ENCODE data around the gene TEC.

The TEC gene

DNA sequence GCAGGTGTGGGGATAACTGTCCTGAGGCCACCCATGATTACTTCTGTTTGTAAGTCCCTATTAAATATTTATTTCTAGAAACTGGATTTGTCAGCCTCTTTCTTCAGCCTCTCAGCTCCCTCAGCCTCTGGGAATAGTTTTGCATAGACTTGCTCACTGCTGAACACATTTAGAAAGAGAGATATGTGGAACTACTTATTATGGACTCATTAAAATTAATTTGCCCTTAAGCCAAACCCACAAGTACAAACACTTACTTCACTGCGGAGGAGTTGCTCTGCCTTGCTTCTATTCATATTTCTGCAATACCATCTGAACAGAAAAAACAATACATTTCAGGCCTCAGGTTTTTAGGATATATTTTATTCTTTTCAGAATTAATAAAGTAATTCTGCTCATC, 113.2 kb downstream of the TEC start:
- TF ChIP-seq, protein P1, sequence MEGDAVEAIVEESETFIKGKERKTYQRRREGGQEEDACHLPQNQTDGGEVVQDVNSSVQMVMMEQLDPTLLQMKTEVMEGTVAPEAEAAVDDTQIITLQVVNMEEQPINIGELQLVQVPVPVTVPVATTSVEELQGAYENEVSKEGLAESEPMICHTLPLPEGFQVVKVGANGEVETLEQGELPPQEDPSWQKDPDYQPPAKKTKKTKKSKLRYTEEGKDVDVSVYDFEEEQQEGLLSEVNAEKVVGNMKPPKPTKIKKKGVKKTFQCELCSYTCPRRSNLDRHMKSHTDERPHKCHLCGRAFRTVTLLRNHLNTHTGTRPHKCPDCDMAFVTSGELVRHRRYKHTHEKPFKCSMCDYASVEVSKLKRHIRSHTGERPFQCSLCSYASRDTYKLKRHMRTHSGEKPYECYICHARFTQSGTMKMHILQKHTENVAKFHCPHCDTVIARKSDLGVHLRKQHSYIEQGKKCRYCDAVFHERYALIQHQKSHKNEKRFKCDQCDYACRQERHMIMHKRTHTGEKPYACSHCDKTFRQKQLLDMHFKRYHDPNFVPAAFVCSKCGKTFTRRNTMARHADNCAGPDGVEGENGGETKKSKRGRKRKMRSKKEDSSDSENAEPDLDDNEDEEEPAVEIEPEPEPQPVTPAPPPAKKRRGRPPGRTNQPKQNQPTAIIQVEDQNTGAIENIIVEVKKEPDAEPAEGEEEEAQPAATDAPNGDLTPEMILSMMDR (IDR thresholded peaks at IDR 0.05; ENCODE audit: control extremely low read depth, extremely low read depth, low read depth, missing control alignments), result no peak
- POLR2A ChIA-PET, result interaction anchor here (0.6 kb wide), 1 partner anchor 92 kb away, joined by 3 read pairs; no protein-coding TSS in a partner anchor
- no peak for DNase-seq (ENCODE audit: extremely low spot score)
- CTCF ChIA-PET, result interaction anchor here (1.6 to 1.7 kb wide), 2 partner anchors 11 to 26 kb away, joined by 4 to 5 read pairs; no protein-coding TSS in a partner anchor

DNA sequence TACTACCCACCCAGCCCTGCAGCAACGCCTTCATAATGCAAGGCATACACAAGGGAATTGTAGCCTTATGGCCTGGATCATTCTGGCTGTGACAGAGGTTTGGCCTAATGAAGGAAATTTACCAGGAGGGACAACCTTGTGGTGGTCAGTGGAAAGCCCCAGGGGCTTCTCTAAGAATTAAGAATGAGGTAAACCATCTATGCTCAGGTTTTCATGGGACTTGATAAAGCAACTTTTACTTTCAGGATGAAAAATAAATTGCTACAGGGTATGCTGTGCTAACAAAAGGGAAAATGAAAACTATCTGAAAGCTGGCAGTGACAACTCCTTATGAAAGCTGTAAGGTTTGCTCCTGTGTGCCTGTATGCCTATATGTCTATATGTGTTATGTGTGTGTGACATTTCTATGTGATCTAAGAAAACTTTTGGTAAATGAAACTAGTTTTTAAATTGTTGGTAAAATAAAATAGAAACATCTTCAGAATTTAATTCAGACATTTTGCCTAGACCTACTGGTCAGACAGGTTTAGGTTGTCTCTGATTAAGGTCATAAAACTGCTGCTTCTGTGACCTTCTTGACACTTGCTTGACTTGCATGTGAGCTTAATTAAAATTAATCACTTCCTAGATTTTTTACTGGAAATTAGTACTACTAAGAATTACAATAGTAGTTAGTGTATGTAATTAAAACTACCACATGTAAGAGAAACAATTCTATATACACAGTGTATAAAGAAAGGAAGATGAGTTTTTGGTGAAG, 115.7 kb downstream of the TEC start:
- DNase-seq (ENCODE audit: extremely low spot score), result peak; percentile 23
- ChIA-PET CTCF (interaction anchor here (0.8 to 2.0 kb wide), 4 partner anchors 11 to 136 kb away, joined by 3 to 6 read pairs (median 4); no protein-coding TSS in a partner anchor), POLR2A (no interaction called here)
- TF ChIP-seq, protein P1 (IDR thresholded peaks at IDR 0.05; ENCODE audit: control extremely low read depth, extremely low read depth, low read depth, missing control alignments), result no peak

DNA sequence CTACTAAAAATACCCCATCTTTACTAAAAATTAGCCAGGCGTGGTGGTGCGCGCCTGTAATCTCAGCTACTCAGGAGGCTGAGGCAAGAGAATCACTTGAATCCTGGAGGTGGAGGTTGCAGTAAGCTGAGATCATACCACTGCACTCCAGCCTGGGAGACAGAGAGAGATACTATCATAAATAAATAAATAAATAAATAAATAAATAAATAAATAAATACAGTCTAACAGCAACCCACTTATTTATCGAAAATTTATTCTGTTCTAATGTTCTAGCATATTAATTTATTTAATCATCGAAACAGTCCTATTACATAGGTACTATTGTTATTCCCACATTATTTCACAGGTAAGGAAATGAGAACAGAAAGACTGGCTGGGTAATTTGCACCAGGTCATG, 117.4 kb downstream of the TEC start:
- no peak for DNase-seq (ENCODE audit: extremely low spot score)
- ChIA-PET CTCF (interaction anchor here (1.2 kb wide), 1 partner anchor 138 kb away, joined by 3 read pairs; no protein-coding TSS in a partner anchor), POLR2A (no interaction called here)
- TF ChIP-seq, protein P1 (IDR thresholded peaks at IDR 0.05; ENCODE audit: control extremely low read depth, extremely low read depth, low read depth, missing control alignments), result no peak

DNA sequence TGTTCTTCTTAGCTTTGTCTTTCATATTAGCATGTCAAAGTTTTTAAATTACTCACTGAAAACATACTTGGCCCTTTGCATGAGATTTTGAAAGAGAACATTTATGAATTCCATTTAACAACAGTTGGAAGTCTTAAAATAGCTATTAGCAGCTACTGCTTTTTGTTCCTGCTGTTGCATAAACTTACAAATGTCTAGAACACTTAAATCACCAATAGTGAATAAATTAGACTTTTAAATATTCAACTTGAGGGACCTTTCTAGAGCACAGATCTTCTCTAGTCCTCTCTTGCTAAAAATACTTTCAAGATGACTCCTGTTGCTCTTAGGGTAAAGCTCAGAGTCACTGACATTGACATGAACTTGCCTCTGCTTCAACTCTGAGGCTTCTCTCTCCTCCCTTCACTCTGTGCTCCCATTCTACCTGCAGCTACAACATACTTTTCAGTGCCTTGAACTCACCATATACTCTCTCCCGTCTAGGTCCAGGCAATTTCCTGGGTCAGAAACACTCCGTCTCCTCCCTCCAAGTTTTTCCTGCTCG, 119.7 kb downstream of the TEC start:
- TF ChIP-seq, protein P1 (IDR thresholded peaks at IDR 0.05; ENCODE audit: control extremely low read depth, extremely low read depth, low read depth, missing control alignments), result no peak
- ChIA-PET POLR2A (no interaction called here), CTCF (interaction anchor here (0.9 to 1.4 kb wide), 5 partner anchors 8 to 389 kb away, joined by 3 to 4 read pairs (median 4); no protein-coding TSS in a partner anchor)
- DNase-seq (ENCODE audit: extremely low spot score), result no peak

DNA sequence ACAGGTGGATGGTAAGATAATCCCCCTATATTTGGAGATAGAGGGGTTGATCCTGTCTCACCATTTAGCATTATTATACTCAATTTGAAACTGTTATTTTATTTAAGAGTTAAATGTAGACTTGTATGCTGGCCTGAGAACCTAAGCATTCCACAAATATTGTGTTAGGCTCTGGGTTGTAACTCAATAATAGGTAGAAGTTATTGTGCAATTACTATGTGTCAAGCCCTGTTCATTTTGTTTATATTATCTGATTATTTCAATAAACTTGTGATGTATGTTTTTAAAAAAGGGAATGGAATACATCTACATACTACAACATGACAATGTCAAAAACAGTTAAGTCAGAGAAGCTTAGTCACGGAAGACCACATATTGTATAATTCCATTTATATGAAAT, 122.0 kb downstream of the TEC start:
- ChIA-PET POLR2A (no interaction called here), CTCF (interaction anchor here (1.3 kb wide), 1 partner anchor 9 kb away, joined by 3 read pairs; no protein-coding TSS in a partner anchor)
- no peak for DNase-seq (ENCODE audit: extremely low spot score)
- TF ChIP-seq, protein P1 (IDR thresholded peaks at IDR 0.05; ENCODE audit: control extremely low read depth, extremely low read depth, low read depth, missing control alignments), result no peak

DNA sequence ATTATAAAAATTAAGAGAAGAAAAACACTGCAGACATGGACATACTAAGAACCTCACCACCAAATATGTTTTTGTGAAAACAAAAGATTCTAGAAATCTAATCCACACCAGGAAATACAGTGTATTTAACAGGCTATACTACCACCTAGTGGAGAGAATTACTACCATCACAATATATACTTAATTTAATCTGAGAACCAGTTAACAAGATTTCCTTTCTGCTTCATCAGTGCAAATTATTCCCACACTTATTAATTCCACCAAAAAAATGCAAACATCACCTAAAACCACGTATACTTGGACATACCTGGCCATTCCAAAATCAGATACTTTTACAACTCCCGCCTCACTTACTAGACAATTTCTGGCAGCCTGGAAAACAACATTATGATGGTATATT, 128.6 kb downstream of the TEC start:
- ChIA-PET POLR2A (no interaction called here), CTCF (interaction anchor here (0.7 to 7.6 kb wide), 4 partner anchors 13 to 405 kb away, joined by 3 to 44 read pairs (median 3); no protein-coding TSS in a partner anchor)
- peak; percentile 41 for DNase-seq (ENCODE audit: extremely low spot score)
- TF ChIP-seq, protein P1 (IDR thresholded peaks at IDR 0.05; ENCODE audit: control extremely low read depth, extremely low read depth, low read depth, missing control alignments), result peak; percentile 13

Measured in GM10248 (cell line).